GM12878 (cell line): ENCODE data around the gene HIVEP2. TPM values are rescaled to one million over a fixed set of nuclear protein-coding genes. Genes with fewer than 3 reads are reported as not detected.

ENCODE experiments used
- ATAC-seq: fragments of 200-7000 bp; cut with Tn5 transposase; 3 replicates; pipeline ENCODE4 v1.9.1; 2020; ENCODE audit warnings: mild to moderate bottlenecking, moderate library complexity
- BruUV-seq: library from RNA; stranded (reverse); fragments of 400-500 nt; replicated peaks from 2 replicates; lab custom pipeline; 2021; lab: Mats Ljungman, UMichigan
- CTCF ChIA-PET: fragments of 300-600 bp; sonication (Branson Sonifier 250); formaldehyde crosslinking; extraction: SDS; loops from one replicate; lab custom pipeline; 2021; ENCODE audit warnings: inconsistent platforms; lab: Yijun Ruan, JAX
- POLR2A ChIA-PET: fragments of 350-600 bp; formaldehyde crosslinking; extraction: SDS; loops from one replicate; lab custom pipeline; 2021; ENCODE audit warnings: inconsistent platforms; lab: Charles Lee
- RAD21 ChIA-PET: fragments of 300-600 bp; sonication (Branson Sonifier 250); formaldehyde crosslinking; loops from one replicate; lab custom pipeline; 2023; ENCODE audit warnings: antibody characterized with exemption; ENCODE audit not compliant: unreplicated experiment; lab: Charles Lee
- SMC1A ChIA-PET: fragments of 300-600 bp; sonication (Branson Sonifier 250); formaldehyde crosslinking; loops from one replicate; lab custom pipeline; 2023; ENCODE audit not compliant: unreplicated experiment, uncharacterized antibody; lab: Charles Lee
- DNase-seq: peaks from one replicate; pipeline ENCODE4 v3.0.0-alpha.2; 2011; ENCODE audit warnings: low read depth, low spot score
- FAIRE-seq: peaks from 3 replicates; lab custom pipeline; 2011; peaks lifted over from hg19 to GRCh38; lab: Jason Lieb, UNC
- H2AFZ ChIP-seq: 2 replicates; pipeline ENCODE4 v1.6.0; 2011; ENCODE audit warnings: low read depth, low read length, control low read depth; ENCODE audit not compliant: control insufficient read depth
- H3K27ac ChIP-seq: 2 replicates; pipeline ENCODE4 v1.5.1; 2011; ENCODE audit warnings: control low read depth; ENCODE audit not compliant: control insufficient read depth, insufficient read depth
- H3K27me3 ChIP-seq, 2 experiments: replicated peaks in 1 of 2; 2 replicates each; pipeline versions ENCODE4 v1.6.0 to v1.6.1; 2011; ENCODE audit warnings: low read length in 1 of 2; ENCODE audit not compliant: control insufficient read depth in 2 of 2, insufficient read depth in 2 of 2
- H3K36me3 ChIP-seq, 2 experiments: 2 replicates each; pipeline ENCODE4 v1.5.1; 2011; ENCODE audit warnings: low read length in 1 of 2; ENCODE audit not compliant: control insufficient read depth in 2 of 2, insufficient read depth in 2 of 2
- H3K4me1 ChIP-seq: 2 replicates; pipeline ENCODE4 v1.6.1; 2011; ENCODE audit warnings: mild to moderate bottlenecking, low read length, moderate library complexity, mixed read lengths; ENCODE audit not compliant: control insufficient read depth, insufficient read depth
- H3K4me2 ChIP-seq: 2 replicates; pipeline ENCODE4 v1.6.0; 2011; ENCODE audit warnings: control low read depth; ENCODE audit not compliant: control insufficient read depth, insufficient read depth
- H3K4me3 ChIP-seq: fragments of 200-600 bp; sonication (generic); 2 replicates; pipeline ENCODE4 v1.5.1; 2016
- H3K79me2 ChIP-seq: 2 replicates; pipeline ENCODE4 v1.6.0; 2011; ENCODE audit warnings: low read length; ENCODE audit not compliant: control insufficient read depth, insufficient read depth
- H3K9ac ChIP-seq: 2 replicates; pipeline ENCODE4 v1.8.0; 2011; ENCODE audit warnings: low read length, control low read depth, mixed read lengths; ENCODE audit not compliant: control insufficient read depth, insufficient read depth
- H3K9me3 ChIP-seq: replicated peaks from 3 replicates; pipeline ENCODE4 v1.5.1; 2011; ENCODE audit warnings: mild to moderate bottlenecking, low read length; ENCODE audit not compliant: control insufficient read depth, insufficient read depth
- H4K20me1 ChIP-seq: 2 replicates; pipeline ENCODE4 v1.6.0; 2011; ENCODE audit not compliant: control insufficient read depth, insufficient read depth
- ASH2L ChIP-seq: fragments of 300-600, 200-600 bp; sonication (generic); IDR thresholded peaks from 2 replicates; pipeline ENCODE4 v1.6.1; 2017; ENCODE audit warnings: low read depth, mild to moderate bottlenecking, borderline replicate concordance
- CREB1 ChIP-seq: IDR thresholded peaks from 2 replicates; pipeline ENCODE4 v1.6.1; 2012; ENCODE audit warnings: low read depth, mild to moderate bottlenecking, inconsistent platforms
- CTCF ChIP-seq, 3 experiments: IDR thresholded peaks in 2 of 3; conservative IDR thresholded peaks in 1 of 3; 2 replicates each; pipeline ENCODE4 v1.5.1; 2011; ENCODE audit warnings: low read depth in 3 of 3, low read length in 3 of 3, mild to moderate bottlenecking in 3 of 3, control low read depth in 2 of 3, moderate library complexity in 2 of 3, inconsistent platforms in 1 of 3, mixed read lengths in 1 of 3; ENCODE audit not compliant: control insufficient read depth in 2 of 3, insufficient read depth in 1 of 3; ENCODE audit errors: extremely low read depth in 1 of 3
- EZH2 ChIP-seq: IDR thresholded peaks from 2 replicates; pipeline ENCODE4 v1.6.1; 2012; ENCODE audit warnings: low read depth, mild to moderate bottlenecking, control low read depth, inconsistent platforms, low read length, borderline replicate concordance; ENCODE audit not compliant: control insufficient read depth
- IRF3 ChIP-seq: fragments of 450-650 bp; IDR thresholded peaks from 2 replicates; pipeline ENCODE4 v1.6.1; 2014; ENCODE audit warnings: mild to moderate bottlenecking
- NFIC ChIP-seq: IDR thresholded peaks from 2 replicates; pipeline ENCODE4 v1.6.1; 2012; ENCODE audit warnings: low read depth, mild to moderate bottlenecking, inconsistent platforms, low read length, moderate library complexity
- NFXL1 ChIP-seq: fragments of 450-650 bp; IDR thresholded peaks from 2 replicates; pipeline ENCODE4 v1.6.1; 2017; ENCODE audit warnings: antibody characterized with exemption, mild to moderate bottlenecking, borderline replicate concordance
- NFYB ChIP-seq: IDR thresholded peaks from 2 replicates; pipeline ENCODE4 v1.6.1; 2011; ENCODE audit warnings: low read depth, mild to moderate bottlenecking, low read length, improper control_type of control experiment, moderate library complexity; ENCODE audit not compliant: insufficient read depth
- SKIL ChIP-seq: fragments of 450-650 bp; IDR thresholded peaks from 2 replicates; pipeline ENCODE4 v1.6.1; 2017; ENCODE audit warnings: mild to moderate bottlenecking, low read depth, inconsistent platforms; ENCODE audit not compliant: poor library complexity, severe bottlenecking
- SMAD1 ChIP-seq: fragments of 450-650 bp; IDR thresholded peaks from 2 replicates; pipeline ENCODE4 v1.6.1; 2018; ENCODE audit warnings: mild to moderate bottlenecking, low read depth; ENCODE audit not compliant: partially characterized antibody
- SMC3 ChIP-seq: IDR thresholded peaks from 2 replicates; pipeline ENCODE4 v1.6.1; 2011; ENCODE audit warnings: low read length, improper control_type of control experiment, borderline replicate concordance
- SREBF2 ChIP-seq: IDR thresholded peaks from 2 replicates; pipeline ENCODE4 v1.6.1; 2012; ENCODE audit warnings: mild to moderate bottlenecking, low read length
- TBL1XR1 ChIP-seq: IDR thresholded peaks from 2 replicates; pipeline ENCODE4 v1.6.1; 2012; ENCODE audit warnings: low read depth, low read length, improper control_type of control experiment
- USF1 ChIP-seq: IDR thresholded peaks from 2 replicates; pipeline ENCODE4 v1.6.1; 2011; ENCODE audit warnings: borderline replicate concordance, low read depth, mild to moderate bottlenecking, moderate library complexity, mixed read lengths, low read length; ENCODE audit not compliant: insufficient read depth; ENCODE audit errors: extremely low read length
- ZNF24 ChIP-seq: fragments of 450-650 bp; IDR thresholded peaks from 2 replicates; pipeline ENCODE4 v1.6.1; 2017; ENCODE audit warnings: antibody characterized with exemption, mild to moderate bottlenecking
- WGBS: methylation state at CpG from one replicate; pipeline ENCODE4 v1.1.6; 2016; ENCODE audit warnings: low lambda C conversion rate; ENCODE audit not compliant: insufficient replicate concordance, insufficient coverage; ENCODE audit errors: missing lambda C conversion rate; 5-methylcytosine and 5-hydroxymethylcytosine counted together
- in situ Hi-C: fragments of 300-500 bp; cut with MboI; formaldehyde crosslinking; loops from 9 replicates; pipeline ENCODE4 v1.14.3; 2018; ENCODE audit warnings: mixed read lengths
- intact Hi-C: fragments of 100-400 bp; cut with micrococcal nuclease; formaldehyde crosslinking; loops from one replicate; pipeline ENCODE4 v1.14.2; 2022; ENCODE audit not compliant: unreplicated experiment
- polyA plus RNA-seq, 11 experiments: library from polyadenylated mRNA; depleted of rRNA in 4 of 11; unstranded in 6 of 11; stranded (reverse) in 5 of 11; fragments of >200 nt; fragmentation: Nextera tagmentation in 4 of 11; fragmentation: Illumina TruSeq in 1 of 11; extraction: Ambion mirVana in 4 of 11; extraction: Trizol in 1 of 11; gene quantifications; 1 replicate in 1 of 11; 2 replicates in 10 of 11; pipeline versions ENCODE4 v1.2.1 to v1.2.3, GENCODE V29; 2011 to 2016; ENCODE audit warnings: inconsistent platforms in 2 of 11, missing spikeins in 2 of 11, low read depth in 1 of 11
- total RNA-seq, 4 experiments: library from RNA; depleted of rRNA in 3 of 4; stranded (reverse); fragments of >200 nt in 3 of 4; fragmentation: Illumina TruSeq in 1 of 4; extraction: Trizol in 1 of 4; gene quantifications; 2 replicates each; pipeline versions ENCODE4 v1.2.1 to v1.2.3, GENCODE V29; 2013 to 2021

Gene HIVEP2
- total and polyA plus RNA-seq, 10 of the 15 experiments (the other 5 are each of a cell fraction or from before 2014, with no cell fraction given) = 1.2 to 15.7 (median 10.2) TPM

GRCh38 chr6:142942805-142943227, 2.2 kb downstream of the HIVEP2 start:
- CTCF ChIA-PET = interaction anchor here (0.9 to 4.7 kb wide), 13 partner anchors 9 to 196 kb away, joined by 3 to 21 read pairs (median 5); no protein-coding TSS in a partner anchor
- 0% methylated on average over 3 of the region's 3 CpGs for WGBS
- H4K20me1 ChIP-seq = no peaks in the 10 kb centered on the region
- in situ Hi-C loops (loop anchor here (5.0 kb wide), 2 partner anchors 96 to 251 kb away; no protein-coding TSS in a partner anchor), intact Hi-C loops (loop anchor here (2.0 to 10.0 kb wide), 3 partner anchors 16 to 482 kb away; no protein-coding TSS in a partner anchor)
- BruUV-seq = no TSS peak
- H3K36me3 ChIP-seq = 0 out of 4 replicates have a peak, but pooled peaks cover 0 to 6% of the 10 kb centered on the region in 2 experiments
- H3K4me3 ChIP-seq = peak overlapping the region; percentile 86
- FAIRE-seq = peak; percentile 27
- no peak for DNase-seq
- no peaks in the 10 kb centered on the region for H3K27me3 ChIP-seq
- RAD21 ChIA-PET = interaction anchor here (0.6 to 6.8 kb wide), 17 partner anchors 9 to 337 kb away, joined by 3 to 51 read pairs (median 5); no protein-coding TSS in a partner anchor
- POLR2A ChIA-PET = interaction anchor here (0.9 to 6.6 kb wide), 6 partner anchors 8 to 100 kb away, joined by 3 to 27 read pairs (median 4); no protein-coding TSS in a partner anchor
- no peaks in the 10 kb centered on the region for H3K9me3 ChIP-seq
- H2AFZ ChIP-seq = no peak overlapping the region; the same call in 1 of the 2 replicates
- peak; percentile 5; the same call in 2 of the 3 replicates for ATAC-seq
- H3K79me2 ChIP-seq = peaks cover 87% of the 10 kb centered on the region
- peak overlapping the region; percentile 87 for H3K9ac ChIP-seq
- H3K27ac ChIP-seq = peak overlapping the region; percentile 98
- peaks cover 5% of the 10 kb centered on the region; the same call in 1 of the 2 replicates for H3K4me1 ChIP-seq
- peak overlapping the region; percentile 78 for H3K4me2 ChIP-seq
- SMC1A ChIA-PET = interaction anchor here (0.8 to 11.3 kb wide), 21 partner anchors 8 to 243 kb away, joined by 3 to 75 read pairs (median 4); no protein-coding TSS in a partner anchor
- TF ChIP-seq ZNF24 = 0 out of 2 replicates have a peak, but pooled peaks have one; percentile 4
- no peak for TF ChIP-seq SMAD1
- no peak for TF ChIP-seq NFYB
- TF ChIP-seq SMC3 = peak; percentile 5; the same call in 1 of the 2 replicates
- TF ChIP-seq NFXL1 = no peak
- no peak for TF ChIP-seq SREBF2
- no peak for TF ChIP-seq USF1
- TF ChIP-seq IRF3 = no peak
- TF ChIP-seq EZH2 = no peak
- no peak for TF ChIP-seq TBL1XR1
- TF ChIP-seq CTCF (IDR thresholded peaks at IDR 0.05 in 2 of 3, conservative IDR thresholded peaks at IDR 0.05 in 1 of 3; ENCODE audit: control insufficient read depth in 2 of 3, extremely low read depth in 1 of 3, insufficient read depth in 1 of 3, low read depth in 3 of 3, low read length in 3 of 3) = peak; percentile 19 to 44 (median 38); a peak in 3 of 6 replicates
- no peak for TF ChIP-seq SKIL
- TF ChIP-seq NFIC = peak; percentile 30; the same call in 1 of the 2 replicates
- no peak for TF ChIP-seq ASH2L
- 0 out of 2 replicates have a peak, but pooled peaks have one; percentile 5 for TF ChIP-seq CREB1
